AG04450 (cell line): ENCODE results near the gene FLACC1. TPM values are rescaled to one million over a fixed set of nuclear protein-coding genes. Genes with fewer than 3 reads are reported as not detected.
"Not testable (repeated sequence)": the region's sequence is repeated elsewhere in the genome, so short reads cannot be mapped to it uniquely, and the experiment has no call there.

ENCODE experiments used
- CTCF ChIA-PET: fragments of 300-600, 350-600 bp; formaldehyde crosslinking; extraction: SDS; loops from one replicate; lab custom pipeline; 2022; ENCODE audit warnings: antibody characterized with exemption, inconsistent platforms; lab: Charles Lee
- POLR2A ChIA-PET: fragments of 350-600 bp; formaldehyde crosslinking; extraction: SDS; loops from one replicate; lab custom pipeline; 2021; ENCODE audit warnings: antibody characterized with exemption, inconsistent platforms; lab: Yijun Ruan, JAX
- DNase-seq: peaks from one replicate; pipeline ENCODE4 v3.0.0-alpha.2; 2011; ENCODE audit warnings: low read depth, low spot score
- H3K27ac ChIP-seq: one replicate; pipeline ENCODE4 v1.5.1; 2012; ENCODE audit warnings: low read depth, low read length, control low read depth
- H3K27me3 ChIP-seq: one replicate; pipeline ENCODE4 v1.6.0; 2012; ENCODE audit warnings: low read length; ENCODE audit not compliant: control insufficient read depth, insufficient read depth
- H3K4me3 ChIP-seq: 2 replicates; pipeline ENCODE4 v1.5.1; 2011; ENCODE audit warnings: mild to moderate bottlenecking, low read depth, low read length, control low read depth
- H3K9me3 ChIP-seq: 2 replicates; pipeline ENCODE4 v1.5.1; 2012; ENCODE audit warnings: low read length; ENCODE audit not compliant: control insufficient read depth, insufficient read depth
- polyA plus RNA-seq: library from polyadenylated mRNA; depleted of rRNA; stranded (reverse); fragments of >200 nt; gene quantifications from 2 replicates; pipeline ENCODE4 v1.2.3, GENCODE V29; 2011
- TF ChIP-seq, protein P1 (sequence below): IDR thresholded peaks from 2 replicates; pipeline ENCODE4 v1.5.1; 2011; ENCODE audit warnings: low read depth, low read length, control low read depth, inconsistent platforms

FLACC1 gene
- polyA plus RNA-seq, 1 experiment = 1.1 TPM

DNA sequence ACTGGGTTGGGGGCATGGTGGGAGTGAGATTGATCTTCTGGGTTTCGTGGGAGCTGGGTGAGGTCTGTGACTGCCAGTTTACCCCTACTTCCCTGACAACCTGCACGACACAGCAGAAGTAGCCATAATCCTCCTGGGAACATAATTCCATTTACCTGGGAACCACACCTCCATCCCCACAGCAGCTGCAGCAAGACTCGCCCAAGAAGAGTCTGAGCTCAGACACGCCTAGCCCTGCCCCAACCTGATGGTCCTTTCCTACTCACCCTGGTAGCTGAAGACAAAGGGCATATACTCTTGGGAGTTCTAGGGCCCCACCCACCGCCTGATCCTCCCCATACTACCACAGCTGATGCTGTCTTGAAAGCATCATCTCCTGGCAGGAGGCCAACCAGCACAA lies 43.8 kb downstream of the FLACC1 start:
- TF ChIP-seq, protein P1, sequence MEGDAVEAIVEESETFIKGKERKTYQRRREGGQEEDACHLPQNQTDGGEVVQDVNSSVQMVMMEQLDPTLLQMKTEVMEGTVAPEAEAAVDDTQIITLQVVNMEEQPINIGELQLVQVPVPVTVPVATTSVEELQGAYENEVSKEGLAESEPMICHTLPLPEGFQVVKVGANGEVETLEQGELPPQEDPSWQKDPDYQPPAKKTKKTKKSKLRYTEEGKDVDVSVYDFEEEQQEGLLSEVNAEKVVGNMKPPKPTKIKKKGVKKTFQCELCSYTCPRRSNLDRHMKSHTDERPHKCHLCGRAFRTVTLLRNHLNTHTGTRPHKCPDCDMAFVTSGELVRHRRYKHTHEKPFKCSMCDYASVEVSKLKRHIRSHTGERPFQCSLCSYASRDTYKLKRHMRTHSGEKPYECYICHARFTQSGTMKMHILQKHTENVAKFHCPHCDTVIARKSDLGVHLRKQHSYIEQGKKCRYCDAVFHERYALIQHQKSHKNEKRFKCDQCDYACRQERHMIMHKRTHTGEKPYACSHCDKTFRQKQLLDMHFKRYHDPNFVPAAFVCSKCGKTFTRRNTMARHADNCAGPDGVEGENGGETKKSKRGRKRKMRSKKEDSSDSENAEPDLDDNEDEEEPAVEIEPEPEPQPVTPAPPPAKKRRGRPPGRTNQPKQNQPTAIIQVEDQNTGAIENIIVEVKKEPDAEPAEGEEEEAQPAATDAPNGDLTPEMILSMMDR = no peak
- no peak for DNase-seq
- ChIA-PET CTCF (no interaction called here), POLR2A (interaction anchor here (0.6 kb wide), 1 partner anchor 36 kb away, joined by 3 read pairs; no protein-coding TSS in a partner anchor)
- Histone ChIP-seq H3K27ac (no peak overlapping the region), H3K27me3 (no peaks in the 10 kb centered on the region), H3K9me3 (no peaks in the 10 kb centered on the region), H3K4me3 (no peak overlapping the region)

DNA sequence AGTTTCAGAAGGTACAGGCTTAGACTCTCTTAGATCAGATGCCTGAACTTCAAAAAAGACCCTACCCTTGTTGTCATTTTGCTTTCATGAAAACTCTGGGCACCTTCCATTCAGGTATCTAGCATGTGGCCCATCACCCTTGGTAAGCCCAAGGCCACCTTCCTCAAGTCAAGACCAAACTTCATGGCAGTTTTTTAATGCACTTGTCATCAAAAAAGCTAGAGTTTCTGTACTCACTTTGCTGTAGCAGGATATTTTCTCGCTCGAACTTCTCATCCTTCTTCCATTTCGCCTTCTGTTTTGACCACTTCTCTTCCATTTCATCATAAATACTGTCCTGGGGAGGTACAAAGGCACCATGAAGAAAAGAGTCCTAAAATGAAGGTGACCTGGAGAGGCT lies 48.2 kb downstream of the FLACC1 start:
- TF ChIP-seq, protein P1 = no peak
- ChIA-PET CTCF (no interaction called here), POLR2A (no interaction called here)

DNA sequence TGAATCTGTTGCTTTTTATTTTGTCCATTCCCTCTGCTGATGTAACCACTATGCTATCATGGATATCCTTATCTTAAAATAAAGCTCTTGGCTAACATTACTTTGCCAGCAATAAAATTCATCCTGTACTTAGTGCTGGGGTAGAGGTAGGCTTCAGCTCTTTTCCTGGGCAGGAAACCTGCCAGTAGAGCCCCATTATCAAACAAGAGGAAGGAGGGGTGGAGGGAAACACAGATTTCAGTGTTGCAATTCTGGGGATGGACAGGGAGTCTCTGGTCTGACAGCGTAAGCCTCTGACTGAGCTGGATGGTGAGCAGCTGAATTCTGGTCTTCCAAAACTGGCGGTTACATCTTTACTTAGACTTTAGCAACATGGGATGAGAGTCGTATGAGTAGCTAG lies 49.3 kb downstream of the FLACC1 start:
- TF ChIP-seq, protein P1 = no peak
- ChIA-PET POLR2A (no interaction called here), CTCF (no interaction called here)
- no peak overlapping the region for H3K4me3 ChIP-seq
- no peaks in the 10 kb centered on the region for H3K9me3 ChIP-seq
- DNase-seq = no peak
- H3K27ac ChIP-seq = no peak overlapping the region
- no peaks in the 10 kb centered on the region for H3K27me3 ChIP-seq

More for the DNA sequence above, 48.2 kb downstream of the FLACC1 start:
- no peak for DNase-seq
- no peak overlapping the region for H3K27ac ChIP-seq
- no peaks in the 10 kb centered on the region for H3K27me3 ChIP-seq
- no peak overlapping the region for H3K4me3 ChIP-seq
- no peaks in the 10 kb centered on the region for H3K9me3 ChIP-seq

DNA sequence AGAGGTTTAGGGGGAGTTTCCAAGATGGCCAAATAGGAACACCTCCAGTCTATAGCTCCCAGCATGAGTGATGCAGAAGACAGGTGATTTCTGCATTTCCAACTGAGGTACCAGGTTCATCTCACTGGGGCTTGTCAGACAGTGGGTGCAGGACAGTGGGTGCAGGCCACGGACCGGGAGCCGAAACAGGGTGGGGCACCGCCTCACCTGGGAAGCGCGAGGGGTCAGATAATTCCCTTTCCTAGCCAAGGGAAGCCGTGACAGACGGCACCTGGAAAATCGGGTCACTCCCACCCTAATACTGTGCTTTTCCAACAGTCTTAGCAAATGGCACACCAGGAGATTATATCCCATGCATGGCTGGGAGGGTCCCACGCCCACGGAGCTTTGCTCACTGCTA lies 57.2 kb downstream of the FLACC1 start:
- H3K27ac ChIP-seq, H3K9me3 ChIP-seq, CTCF ChIA-PET, H3K4me3 ChIP-seq, DNase-seq, H3K27me3 ChIP-seq, POLR2A ChIA-PET: not testable (repeated sequence)

DNA sequence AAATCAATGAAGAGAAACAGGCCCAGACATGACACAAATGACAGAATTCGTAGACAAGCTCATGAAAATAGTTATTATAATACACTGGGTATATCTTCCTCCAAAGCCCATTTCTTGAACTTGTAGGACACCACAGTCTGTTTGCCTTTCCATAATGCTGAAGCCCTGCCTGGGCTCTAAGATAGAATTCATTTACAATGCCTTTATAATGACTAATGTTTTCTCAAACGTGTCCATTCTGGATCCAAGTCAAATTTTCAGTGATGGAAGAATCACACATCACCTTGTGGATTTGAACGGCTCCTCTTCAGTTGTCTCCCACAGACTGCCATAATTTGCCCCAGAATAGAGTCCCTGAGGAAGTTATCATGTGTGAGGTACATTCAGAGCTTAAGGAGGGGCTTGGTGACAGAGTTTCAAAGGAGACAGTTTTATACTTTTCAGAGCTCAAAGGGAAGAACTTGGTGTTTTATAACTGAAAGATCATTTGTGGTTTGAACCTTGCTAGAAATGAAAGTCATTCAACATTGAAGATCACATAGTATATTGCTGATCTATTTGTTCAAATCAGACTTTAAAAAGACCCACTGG lies 58.6 kb downstream of the FLACC1 start:
- H3K9me3 ChIP-seq = peaks cover 3% of the 10 kb centered on the region; the same call in 1 of the 2 replicates
- no peak for DNase-seq
- ChIA-PET CTCF (interaction anchor here (0.8 kb wide), 1 partner anchor 393 kb away, joined by 3 read pairs; no protein-coding TSS in a partner anchor), POLR2A (no interaction called here)
- no peak overlapping the region for H3K4me3 ChIP-seq
- H3K27ac ChIP-seq = no peak overlapping the region
- H3K27me3 ChIP-seq = no peaks in the 10 kb centered on the region
- TF ChIP-seq, protein P1 = no peak

DNA sequence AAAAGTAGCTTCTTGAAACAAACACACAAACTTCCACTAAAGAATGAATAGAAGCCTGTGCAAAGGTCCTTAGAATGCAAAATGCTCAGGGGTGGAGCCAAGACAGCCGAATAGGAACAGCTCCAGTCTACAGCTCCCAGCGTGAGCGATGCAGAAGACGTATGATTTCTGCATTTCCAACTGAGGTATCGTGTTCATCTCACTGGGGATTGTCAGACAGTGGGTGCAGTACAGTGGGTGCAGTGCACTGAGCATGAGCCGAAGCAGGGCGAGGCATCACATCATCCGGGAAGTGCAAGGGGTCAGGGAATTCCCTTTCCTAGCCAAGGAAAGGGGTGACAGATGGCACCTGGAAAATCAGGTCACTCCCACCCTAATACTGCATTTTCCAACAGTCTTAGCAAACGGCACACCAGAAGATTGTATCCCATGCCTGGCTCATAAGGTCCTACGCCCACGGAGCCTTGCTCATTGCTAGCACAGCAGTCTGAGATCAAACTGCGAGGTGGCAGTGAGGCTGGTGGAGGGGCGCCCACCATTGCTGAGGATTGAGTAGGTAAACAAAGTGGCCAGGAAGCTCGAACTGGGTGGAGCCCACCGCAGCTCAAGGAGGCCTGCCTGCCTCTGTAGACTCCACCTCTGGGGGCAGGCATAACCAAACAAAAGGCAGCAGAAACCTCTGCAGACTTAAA lies 66.5 kb downstream of the FLACC1 start:
- H3K27ac ChIP-seq, CTCF ChIA-PET, H3K9me3 ChIP-seq, DNase-seq, H3K4me3 ChIP-seq, POLR2A ChIA-PET, H3K27me3 ChIP-seq: not testable (repeated sequence)
